DLD1 (cell line): Measurements from ENCODE around the gene NEO1.

ENCODE experiments used
- in situ Hi-C: cut with HindIII; loops from 2 replicates; pipeline ENCODE4 v1.10.0; 2017; ENCODE audit warnings: low sequenced_read_pairs

The NEO1 gene

GRCh38 chr15:73051807-73052652 is at the start of gene NEO1:
TSS of gene NEO1 (plus strand) at chr15:73052463. CDS start at chr15:73052676, 213 bp downstream.
- in situ Hi-C loops: no loop called here

- in situ Hi-C loops: no loop called here
Measured at GRCh38 chr15:73004462-73004861, 47.8 kb upstream of the NEO1 start.

GRCh38 chr15:73005032-73005431 is 47.2 kb upstream of the NEO1 start:
- in situ Hi-C loops: no loop called here

- in situ Hi-C loops: no loop called here
Measured at GRCh38 chr15:73005446-73005845, 46.8 kb upstream of the NEO1 start.

- in situ Hi-C loops: no loop called here
Measured at GRCh38 chr15:73006523-73006922, 45.7 kb upstream of the NEO1 start.

GRCh38 chr15:73009066-73010056 is 42.9 kb upstream of the NEO1 start:
- in situ Hi-C loops: no loop called here

- in situ Hi-C loops: no loop called here
Measured at GRCh38 chr15:73010154-73011152, 41.8 kb upstream of the NEO1 start.

- in situ Hi-C loops: no loop called here
Measured at GRCh38 chr15:73014904-73015303, 37.4 kb upstream of the NEO1 start.

- in situ Hi-C loops: no loop called here
Measured at GRCh38 chr15:73015493-73015892, 36.8 kb upstream of the NEO1 start.

GRCh38 chr15:73017987-73018386 is 34.3 kb upstream of the NEO1 start:
- in situ Hi-C loops: no loop called here

GRCh38 chr15:73019154-73019553 is 33.1 kb upstream of the NEO1 start:
- in situ Hi-C loops: no loop called here

GRCh38 chr15:73019601-73020146 is 32.6 kb upstream of the NEO1 start:
- in situ Hi-C loops: no loop called here

GRCh38 chr15:73021139-73021621 is 31.1 kb upstream of the NEO1 start:
- in situ Hi-C loops: no loop called here

- in situ Hi-C loops: no loop called here
Measured at GRCh38 chr15:73022161-73022560, 30.1 kb upstream of the NEO1 start.

GRCh38 chr15:73023071-73023470 is 29.2 kb upstream of the NEO1 start:
- in situ Hi-C loops: no loop called here

- in situ Hi-C loops: no loop called here
Measured at GRCh38 chr15:73024168-73024567, 28.1 kb upstream of the NEO1 start.

GRCh38 chr15:73026511-73027054 is 25.7 kb upstream of the NEO1 start:
- in situ Hi-C loops: no loop called here

- in situ Hi-C loops: no loop called here
Measured at GRCh38 chr15:73028031-73028430, 24.2 kb upstream of the NEO1 start.

GRCh38 chr15:73028831-73029451 is 23.3 kb upstream of the NEO1 start:
- in situ Hi-C loops: no loop called here
